ENCODE measurements around the gene MAP7. TPM values are rescaled to one million over a fixed set of nuclear protein-coding genes. Genes with fewer than 3 reads are reported as not detected.

Gene MAP7
- total and polyA plus RNA-seq, 2 of the 13 experiments (the other 11 are each of a cell fraction or from before 2014, with no cell fraction given), result 0.04 TPM; not detected in 1

DNA sequence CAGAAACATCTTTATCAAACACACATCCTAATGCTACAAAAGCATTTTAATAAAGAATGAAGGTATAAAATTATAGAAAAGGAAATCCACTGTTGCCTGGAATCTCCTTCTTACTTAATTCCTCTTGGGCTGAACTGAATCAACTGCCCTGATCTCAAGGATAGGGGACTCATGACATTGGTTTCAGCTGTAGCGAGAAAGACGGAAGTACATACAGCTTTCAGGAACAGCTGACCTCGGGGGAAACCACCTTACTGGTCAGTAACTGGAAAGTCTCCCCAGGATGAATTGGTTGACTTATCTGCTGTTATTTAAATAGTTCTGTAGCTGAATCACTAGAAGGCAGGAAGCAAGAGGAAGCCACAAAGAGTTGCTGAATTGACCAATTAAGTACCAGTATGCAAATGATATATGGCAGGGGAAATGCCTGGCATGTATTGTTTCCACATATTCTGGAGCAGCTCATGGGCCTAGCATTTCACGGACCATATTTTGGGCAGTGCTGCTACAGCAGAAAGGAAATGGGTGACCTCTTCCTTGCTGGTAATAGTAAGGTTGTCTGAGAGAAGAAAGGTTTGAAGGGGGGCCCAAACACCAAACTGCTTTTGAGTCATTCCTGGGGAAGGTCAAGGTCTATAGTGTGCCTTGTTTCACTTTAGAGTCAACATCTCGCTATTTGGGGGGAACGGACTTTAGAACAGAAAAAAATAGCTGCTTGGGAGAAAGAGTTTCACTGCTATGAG is 43.7 kb upstream of the MAP7 start:
- DNase-seq (ENCODE audit: low spot score) (peak; percentile 19), ATAC-seq (peak; percentile 31; the same call in 2 of the 3 replicates), FAIRE-seq (no peak)
- no peaks in the 10 kb centered on the region for H3K4me1 ChIP-seq (ENCODE audit: insufficient read depth, low read length)
- H2AFZ ChIP-seq (ENCODE audit: low read length), result no peak overlapping the region
- no peak overlapping the region for H3K9ac ChIP-seq (ENCODE audit: insufficient read depth, low read depth, low read length)
- intact Hi-C loops (cut with micrococcal nuclease; ENCODE audit: unreplicated experiment), result no loop called here
- no peaks in the 10 kb centered on the region for H4K20me1 ChIP-seq (ENCODE audit: insufficient read depth, low read length)
- ChIA-PET POLR2A (no interaction called here), CTCF (ENCODE audit: low intra/inter-chr PET ratio, low total read pairs) (no interaction called here)
- H3K9me3 ChIP-seq (ENCODE audit: low read length), result no peaks in the 10 kb centered on the region
- H3K27me3 ChIP-seq (ENCODE audit: control insufficient read depth in 1 of 2, insufficient read depth in 2 of 2, low read length in 2 of 2), result peaks cover 0 to 15% of the 10 kb centered on the region in 2 experiments; a peak in 2 of 5 replicates
- H3K27ac ChIP-seq (ENCODE audit: extremely low read length, insufficient read depth, low read length), result no peak overlapping the region
- TF ChIP-seq, protein P1, sequence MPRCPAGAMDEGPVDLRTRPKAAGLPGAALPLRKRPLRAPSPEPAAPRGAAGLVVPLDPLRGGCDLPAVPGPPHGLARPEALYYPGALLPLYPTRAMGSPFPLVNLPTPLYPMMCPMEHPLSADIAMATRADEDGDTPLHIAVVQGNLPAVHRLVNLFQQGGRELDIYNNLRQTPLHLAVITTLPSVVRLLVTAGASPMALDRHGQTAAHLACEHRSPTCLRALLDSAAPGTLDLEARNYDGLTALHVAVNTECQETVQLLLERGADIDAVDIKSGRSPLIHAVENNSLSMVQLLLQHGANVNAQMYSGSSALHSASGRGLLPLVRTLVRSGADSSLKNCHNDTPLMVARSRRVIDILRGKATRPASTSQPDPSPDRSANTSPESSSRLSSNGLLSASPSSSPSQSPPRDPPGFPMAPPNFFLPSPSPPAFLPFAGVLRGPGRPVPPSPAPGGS (CRISPR knock-in tag; IDR thresholded peaks at IDR 0.05), result no peak
- no peak for TF ChIP-seq MLLT10 (CRISPR knock-in tag; IDR thresholded peaks at IDR 0.05)
- TF ChIP-seq ARNT (IDR thresholded peaks at IDR 0.05), result no peak
- no peak for TF ChIP-seq SPEN (CRISPR knock-in tag; IDR thresholded peaks at IDR 0.05; ENCODE audit: low read depth)
- TF ChIP-seq JUNB (CRISPR knock-in tag; IDR thresholded peaks at IDR 0.05; ENCODE audit: borderline replicate concordance), result no peak
- TF ChIP-seq SIN3B (IDR thresholded peaks at IDR 0.05; ENCODE audit: low read length), result no peak
- no peak for TF ChIP-seq TCF7 (IDR thresholded peaks at IDR 0.05; ENCODE audit: low read depth)
- TF ChIP-seq ZMAT3 (CRISPR knock-in tag; conservative IDR thresholded peaks at IDR 0.05), result no peak
- TF ChIP-seq NFIC (IDR thresholded peaks at IDR 0.05; ENCODE audit: low read length), result no peak
- TF ChIP-seq, protein P2, sequence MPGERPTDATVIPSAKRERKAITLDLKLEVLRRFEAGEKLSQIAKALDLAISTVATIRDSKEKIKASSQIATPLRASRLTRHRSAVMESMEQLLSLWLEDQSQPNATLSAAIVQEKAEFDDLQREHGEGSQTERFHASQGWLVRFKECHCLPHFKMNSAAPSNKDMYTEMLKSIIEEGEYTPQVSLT (CRISPR knock-in tag; IDR thresholded peaks at IDR 0.05; ENCODE audit: borderline replicate concordance, low read depth), result no peak
- TF ChIP-seq MTA1 (CRISPR knock-in tag; IDR thresholded peaks at IDR 0.05; ENCODE audit: borderline replicate concordance), result no peak
- no peak for TF ChIP-seq ZNF343 (CRISPR knock-in tag; IDR thresholded peaks at IDR 0.05)
- no peak for TF ChIP-seq KDM5B (CRISPR knock-in tag; IDR thresholded peaks at IDR 0.05; ENCODE audit: borderline replicate concordance)
- no peak for TF ChIP-seq KLF12 (CRISPR knock-in tag; IDR thresholded peaks at IDR 0.05; ENCODE audit: borderline replicate concordance)
- TF ChIP-seq ZNF652 (CRISPR knock-in tag; IDR thresholded peaks at IDR 0.05; ENCODE audit: borderline replicate concordance, low read depth), result no peak
- no TSS peak for BruUV-seq (replicated peaks)
- in situ Hi-C loops (cut with HindIII; ENCODE audit: extremely low pct_ligation_motif_present, low pct_unique_long_range_greater_than_20kb), result no loop called here
- no peaks in the 10 kb centered on the region for H3K79me2 ChIP-seq (ENCODE audit: insufficient read depth, low read length)
- H3K36me3 ChIP-seq (replicated peaks in 1 of 2; ENCODE audit: control insufficient read depth in 1 of 2, insufficient read depth in 2 of 2, low read length in 2 of 2), result no peaks in the 10 kb centered on the region
- WGBS (ENCODE audit: low lambda C conversion rate), result 15% methylated on average over 6 of the region's 6 CpGs
- no peak overlapping the region for H3K4me3 ChIP-seq (replicated peaks in 1 of 3; ENCODE audit: insufficient read depth in 1 of 3, low read depth in 2 of 3, low read length in 3 of 3)
- no peak overlapping the region for H3K4me2 ChIP-seq (ENCODE audit: low read depth, low read length)

Data from HepG2 (cell line).